HG02852 (cell line): Measurements from ENCODE around the gene BCL3.

ENCODE experiments used
- ATAC-seq: cut with Tn5 transposase; IDR thresholded peaks from one replicate; pipeline ENCODE4 v1.9.1; 2021; ENCODE audit warnings: mild to moderate bottlenecking, moderate library complexity; ENCODE audit not compliant: unreplicated experiment

Gene BCL3

GRCh38 chr19:44740351-44740824 is 8.1 kb upstream of the BCL3 start:
- no peak for ATAC-seq

GRCh38 chr19:44741258-44741731 is 7.2 kb upstream of the BCL3 start:
- no peak for ATAC-seq

- no peak for ATAC-seq
Measured at GRCh38 chr19:44741841-44742329, 6.6 kb upstream of the BCL3 start.

- ATAC-seq = no peak
Measured at GRCh38 chr19:44742330-44743061, 6.0 kb upstream of the BCL3 start.

DNA sequence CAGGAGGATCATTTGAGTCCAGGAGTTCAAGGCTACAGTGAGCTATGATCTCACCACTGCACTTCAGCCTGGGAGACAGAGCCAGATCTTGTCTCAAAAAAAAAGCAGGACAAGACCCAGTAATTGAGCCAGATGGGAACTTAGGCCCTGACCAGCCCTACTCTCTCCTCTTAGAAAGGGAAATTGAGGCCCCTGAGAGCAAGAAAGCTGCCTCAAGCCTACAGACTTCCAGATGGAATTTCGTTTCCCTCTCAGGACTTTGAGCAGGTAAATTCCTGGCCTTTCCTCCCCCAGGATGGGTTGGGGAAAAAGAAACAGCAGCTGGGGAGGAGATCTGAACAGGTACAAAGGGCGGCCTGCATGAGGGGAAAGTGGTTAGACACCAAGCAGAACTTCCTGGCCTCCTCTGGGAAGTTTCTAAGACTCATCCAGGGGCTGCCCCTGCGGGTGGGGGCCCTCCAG is 3.6 kb upstream of the BCL3 start:
- ATAC-seq = no peak

DNA sequence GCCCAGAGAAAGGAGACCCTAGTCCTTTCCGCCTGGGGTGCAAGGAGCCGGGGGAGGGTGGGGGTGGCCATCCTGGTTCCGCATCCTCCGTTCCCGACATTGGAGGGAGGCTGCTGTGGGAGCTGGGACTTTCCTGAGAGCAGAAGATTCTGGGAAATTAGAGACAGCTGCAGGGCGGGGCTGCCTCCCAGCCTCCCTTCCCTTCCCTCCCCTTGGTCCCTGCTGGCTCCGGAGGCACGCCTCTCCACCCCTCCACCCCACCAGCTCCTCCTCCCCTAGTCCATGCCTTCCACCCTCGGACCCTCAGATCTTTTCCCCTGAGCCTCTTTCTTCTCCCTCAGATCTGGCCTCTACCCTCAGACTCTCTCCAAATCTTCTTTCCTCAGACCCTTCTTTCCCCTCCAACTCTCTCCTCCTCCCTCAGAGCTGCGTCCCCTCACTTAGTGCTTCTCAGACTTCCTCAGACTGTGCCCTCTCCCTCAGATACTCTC is 3.1 kb upstream of the BCL3 start:
- ATAC-seq = no peak

GRCh38 chr19:44745887-44746600 is 2.5 kb upstream of the BCL3 start:
- ATAC-seq = no peak

DNA sequence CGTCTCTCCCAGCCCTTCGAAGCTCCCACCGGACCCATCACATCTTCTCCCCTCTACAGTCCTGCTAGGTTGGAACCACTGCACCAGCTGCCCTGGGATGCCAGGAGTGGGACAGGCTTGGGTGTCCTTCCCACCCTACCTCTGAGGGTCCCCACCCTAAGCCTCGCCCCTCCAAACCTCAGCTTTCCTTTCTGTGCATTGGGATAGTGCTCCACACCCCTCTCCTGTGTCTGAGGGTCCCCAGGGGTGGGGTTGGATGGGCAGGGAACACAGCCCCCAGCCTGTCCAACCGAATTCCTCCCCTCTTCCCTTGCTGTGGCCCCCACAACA is 1.9 kb upstream of the BCL3 start:
- ATAC-seq = no peak

- ATAC-seq = no peak
Measured at GRCh38 chr19:44746946-44747738, 1.4 kb upstream of the BCL3 start.

GRCh38 chr19:44747739-44748425 is 626 bp upstream of the BCL3 start:
- ATAC-seq = peak; percentile 29

DNA sequence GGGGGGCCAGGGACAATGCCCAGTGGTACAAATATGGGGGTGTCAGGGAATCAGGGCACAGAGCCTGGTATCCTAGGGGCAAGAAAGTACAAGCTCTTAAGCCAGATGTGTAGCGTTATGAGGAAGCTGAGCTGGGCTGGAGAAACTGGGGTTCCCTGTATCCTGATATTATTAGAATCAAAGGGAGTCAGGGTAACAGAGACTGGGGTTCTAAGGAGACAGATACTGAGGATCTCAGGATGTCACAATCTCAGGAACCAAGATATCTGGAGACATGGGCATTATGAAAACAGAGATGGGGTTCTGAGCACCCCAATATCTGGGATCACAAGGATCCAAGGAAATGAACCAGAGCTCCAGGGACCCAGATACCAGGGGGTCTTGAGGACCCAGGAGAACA is 784 bp downstream of the BCL3 start:
- no peak for ATAC-seq

DNA sequence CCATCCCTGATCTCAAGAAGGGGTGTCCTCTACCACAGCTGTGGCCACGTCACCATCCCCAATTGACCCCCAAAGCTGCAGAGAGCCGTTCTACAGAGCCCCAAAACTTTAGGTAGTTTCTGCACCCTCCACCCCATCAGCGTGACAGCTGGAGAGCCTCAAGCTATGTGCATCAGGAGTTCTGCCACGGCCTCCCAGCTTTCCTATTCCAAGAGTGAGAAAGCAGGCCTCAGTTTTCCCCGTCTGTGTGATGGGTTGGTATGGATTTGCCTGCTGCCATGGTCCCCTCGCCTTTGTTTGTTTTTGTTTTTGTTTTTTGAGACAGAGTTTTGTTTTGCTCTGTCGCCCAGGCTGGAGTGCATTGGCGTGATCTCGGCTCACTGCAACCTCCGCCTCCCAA is 1.5 kb downstream of the BCL3 start:
- ATAC-seq = no peak

DNA sequence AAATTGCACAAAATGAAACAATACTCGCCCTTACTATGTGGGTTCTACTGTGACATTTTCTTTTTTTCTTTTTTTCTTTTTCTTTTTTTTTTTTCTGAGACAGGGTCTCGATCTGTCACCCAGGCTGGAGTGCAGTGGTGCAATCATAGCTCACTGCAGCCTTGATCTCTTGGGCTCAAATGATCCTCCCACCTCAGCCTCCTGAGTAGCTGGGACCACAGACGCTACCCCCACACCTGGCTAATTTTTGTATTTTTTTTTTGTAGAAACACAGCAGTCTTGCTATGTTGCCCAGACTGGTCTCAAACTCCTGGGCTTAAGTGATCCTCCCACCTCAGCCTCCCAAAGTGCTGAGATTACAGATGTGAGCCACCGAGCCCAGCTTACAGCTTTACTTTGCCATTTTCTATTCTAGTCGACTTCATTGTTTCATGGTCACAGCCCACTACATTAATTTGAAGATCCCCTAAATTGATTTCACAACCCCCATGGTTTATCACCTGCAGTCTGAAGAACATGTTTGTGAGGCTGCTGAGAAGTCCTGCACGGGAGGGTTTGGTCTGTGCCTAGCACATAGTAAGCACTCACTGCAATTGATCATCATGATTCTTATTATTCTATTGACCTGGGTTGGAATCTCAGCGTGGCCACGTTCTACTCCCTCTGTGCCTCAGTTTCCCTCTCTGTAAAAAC is 3.8 kb downstream of the BCL3 start:
- no peak for ATAC-seq

DNA sequence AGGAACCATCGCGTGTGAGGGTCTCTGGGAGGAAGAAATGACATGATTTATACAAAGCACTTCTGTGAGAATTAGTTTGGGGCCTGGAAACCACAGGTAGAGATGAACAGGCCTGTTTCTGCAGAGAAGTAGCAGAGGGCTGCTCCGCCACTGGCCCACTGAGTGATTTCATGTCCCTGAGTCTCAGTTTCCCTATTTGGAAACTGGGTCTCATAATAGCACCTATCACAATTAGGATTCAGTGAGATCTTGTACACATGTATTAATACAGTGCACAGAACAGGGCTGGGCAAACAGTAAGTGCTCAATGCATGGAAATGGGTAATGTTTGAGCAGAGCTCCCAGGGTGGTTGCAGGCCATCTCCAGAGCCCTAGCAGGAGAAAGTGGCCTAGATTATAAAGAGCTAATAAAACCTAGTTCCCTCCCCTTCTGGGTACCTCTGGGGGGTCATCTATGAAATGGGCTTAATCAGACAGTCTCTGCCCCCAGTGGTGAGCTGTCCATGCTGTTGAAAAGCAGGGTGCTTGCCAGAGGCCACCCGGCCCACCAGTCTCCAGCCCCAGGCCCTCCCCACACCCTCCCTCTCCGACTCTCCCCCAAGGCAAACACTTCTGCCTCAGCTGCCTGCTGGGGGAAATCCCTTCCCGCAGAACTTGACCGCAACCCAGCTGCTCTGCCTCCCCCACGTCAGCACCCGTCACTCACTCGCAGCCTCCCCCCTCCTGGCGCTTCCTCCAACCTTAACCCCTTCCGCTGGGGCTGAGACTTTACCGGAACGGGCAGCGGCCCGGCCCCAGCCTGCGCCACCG is 4.5 kb downstream of the BCL3 start:
- peak; percentile 70 for ATAC-seq

- ATAC-seq = no peak
Measured at GRCh38 chr19:44753626-44753931, 5.1 kb downstream of the BCL3 start.

GRCh38 chr19:44753932-44754749 is 5.6 kb downstream of the BCL3 start:
- ATAC-seq = peak; percentile 35

- no peak for ATAC-seq
Measured at GRCh38 chr19:44754750-44755080, 6.2 kb downstream of the BCL3 start.

GRCh38 chr19:44755219-44755618 is 6.7 kb downstream of the BCL3 start:
- no peak for ATAC-seq
